WTC11 (cell line): Measurements from ENCODE around the gene PTPRU.

Experiments
- ATF1 ChIP-seq: sonication (generic); formaldehyde crosslinking; IDR thresholded peaks from 2 replicates; pipeline ENCODE4 v1.8.1; 2023; ENCODE audit warnings: mild to moderate bottlenecking, moderate library complexity, missing genetic modification reagents
- CTCF ChIP-seq: fragments of 200-600 bp; IDR thresholded peaks from 2 replicates; pipeline ENCODE4 v1.8.0; 2022; ENCODE audit warnings: antibody characterized with exemption
- E2F5 ChIP-seq: sonication (generic); formaldehyde crosslinking; IDR thresholded peaks from 2 replicates; pipeline ENCODE4 v1.8.1; 2022; ENCODE audit warnings: mild to moderate bottlenecking, moderate library complexity, missing genetic modification reagents
- EMX1 ChIP-seq: fragments of 250-450 bp; sonication (Bioruptor Pico); IDR thresholded peaks from 2 replicates; pipeline ENCODE4 v1.8.0; 2021; ENCODE audit warnings: mild to moderate bottlenecking
- ETV6 ChIP-seq: sonication (generic); formaldehyde crosslinking; IDR thresholded peaks from 2 replicates; pipeline ENCODE4 v1.8.1; 2022; ENCODE audit warnings: mild to moderate bottlenecking, missing genetic modification reagents
- JUN ChIP-seq: sonication (generic); formaldehyde crosslinking; IDR thresholded peaks from 2 replicates; pipeline ENCODE4 v1.8.0; 2023; ENCODE audit warnings: mild to moderate bottlenecking, missing genetic modification reagents
- MAX ChIP-seq: sonication (generic); formaldehyde crosslinking; IDR thresholded peaks from 2 replicates; pipeline ENCODE4 v1.8.0; 2022; ENCODE audit warnings: mild to moderate bottlenecking, missing genetic modification reagents
- NR1H2 ChIP-seq: sonication (generic); formaldehyde crosslinking; IDR thresholded peaks from 2 replicates; pipeline ENCODE4 v1.9.0; 2021; ENCODE audit warnings: mild to moderate bottlenecking, moderate library complexity, missing genetic modification reagents
- NR2C2 ChIP-seq: sonication (generic); formaldehyde crosslinking; IDR thresholded peaks from 2 replicates; pipeline ENCODE4 v1.8.0; 2022; ENCODE audit warnings: mild to moderate bottlenecking, missing genetic modification reagents
- SMAD4 ChIP-seq: sonication (generic); formaldehyde crosslinking; IDR thresholded peaks from 2 replicates; pipeline ENCODE4 v1.8.0; 2022; ENCODE audit warnings: mild to moderate bottlenecking, missing genetic modification reagents
- SP1 ChIP-seq: sonication (generic); formaldehyde crosslinking; conservative IDR thresholded peaks from 2 replicates; pipeline ENCODE4 v1.8.1; 2022; ENCODE audit warnings: missing genetic modification reagents
- USF1 ChIP-seq: sonication (generic); formaldehyde crosslinking; IDR thresholded peaks from 2 replicates; pipeline ENCODE4 v1.8.0; 2022; ENCODE audit warnings: mild to moderate bottlenecking, missing genetic modification reagents

- TF ChIP-seq CTCF: no peak
- no peak for TF ChIP-seq ETV6 (CRISPR knock-in tag)
- TF ChIP-seq ATF1 (CRISPR knock-in tag): no peak
- TF ChIP-seq NR1H2 (CRISPR knock-in tag): no peak
- TF ChIP-seq E2F5 (CRISPR knock-in tag): no peak
- no peak for TF ChIP-seq SP1 (CRISPR knock-in tag)
- no peak for TF ChIP-seq USF1 (CRISPR knock-in tag)
- TF ChIP-seq JUN (CRISPR knock-in tag): no peak
- no peak for TF ChIP-seq SMAD4 (CRISPR knock-in tag)
- TF ChIP-seq EMX1 (CRISPR knock-in tag): no peak
- no peak for TF ChIP-seq NR2C2 (CRISPR knock-in tag)
- TF ChIP-seq MAX (CRISPR knock-in tag): no peak
These were observed 2.8 kb downstream of the PTPRU start for GRCh38 chr1:29239142-29239541.
